Erythroblast (primary cell): ENCODE measurements around the gene BRME1.

Experiments
- DNase-seq, 2 experiments: peaks; one replicate each; lab custom pipeline; 2025; lab: John Stamatoyannopoulos, UW
- GATA1 ChIP-seq: IDR thresholded peaks from 2 replicates; pipeline ENCODE4 v1.6.1; 2011; ENCODE audit warnings: low read depth, mild to moderate bottlenecking, control low read depth, low read length, moderate library complexity
- POLR2A ChIP-seq: IDR thresholded peaks from 2 replicates; pipeline ENCODE4 v1.6.1; 2011; ENCODE audit warnings: mild to moderate bottlenecking, low read length

The BRME1 gene

GRCh38 chr19:13847407-13848339, 58.2 kb downstream of the BRME1 start:
- no peak for TF ChIP-seq GATA1
- TF ChIP-seq POLR2A = peak; percentile 67
- peak; percentile 92 to 95 for DNase-seq

DNA sequence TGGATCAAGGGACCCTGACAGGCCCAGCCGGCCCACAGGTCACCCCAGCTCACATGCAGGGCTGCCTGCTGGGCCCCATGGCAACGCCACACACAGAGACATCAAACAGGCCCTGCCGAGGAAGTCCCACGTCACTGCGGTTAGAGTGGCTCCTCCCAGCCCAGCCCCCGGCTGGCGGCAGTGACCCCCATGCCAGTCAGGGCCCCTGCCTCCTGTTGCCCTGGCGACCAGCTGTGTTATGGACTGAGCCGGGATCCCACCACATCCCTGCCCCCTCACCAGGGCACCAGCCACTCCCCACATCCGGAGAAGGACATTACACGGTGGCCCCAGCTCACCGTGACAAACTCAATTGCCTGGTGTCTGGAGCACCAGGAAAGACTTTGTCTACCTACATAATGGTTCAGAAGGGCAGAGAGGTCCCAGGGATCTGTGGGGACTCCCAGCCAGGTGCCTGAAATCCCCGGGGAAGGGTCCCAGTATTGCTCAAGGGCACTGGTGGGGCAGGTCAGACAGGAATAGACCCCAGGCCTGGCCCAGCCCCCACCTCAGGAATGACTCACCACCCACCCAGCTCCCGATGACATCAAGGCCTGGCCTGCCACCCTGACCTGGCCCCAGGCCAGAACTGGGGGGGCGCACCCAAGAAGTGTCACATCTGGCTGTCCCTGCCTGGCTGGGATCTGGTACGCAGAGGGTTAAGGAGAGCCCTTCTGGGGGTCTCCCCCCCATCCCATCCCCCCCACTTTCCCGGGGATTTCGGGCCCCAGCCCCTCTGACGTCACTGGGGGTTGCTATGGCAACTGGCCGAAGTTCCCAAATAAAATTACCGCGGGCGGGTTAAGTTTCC, 59.1 kb downstream of the BRME1 start:
- peak; percentile 92 to 96 for DNase-seq
- TF ChIP-seq GATA1 (no peak), POLR2A (peak; percentile 35)

DNA sequence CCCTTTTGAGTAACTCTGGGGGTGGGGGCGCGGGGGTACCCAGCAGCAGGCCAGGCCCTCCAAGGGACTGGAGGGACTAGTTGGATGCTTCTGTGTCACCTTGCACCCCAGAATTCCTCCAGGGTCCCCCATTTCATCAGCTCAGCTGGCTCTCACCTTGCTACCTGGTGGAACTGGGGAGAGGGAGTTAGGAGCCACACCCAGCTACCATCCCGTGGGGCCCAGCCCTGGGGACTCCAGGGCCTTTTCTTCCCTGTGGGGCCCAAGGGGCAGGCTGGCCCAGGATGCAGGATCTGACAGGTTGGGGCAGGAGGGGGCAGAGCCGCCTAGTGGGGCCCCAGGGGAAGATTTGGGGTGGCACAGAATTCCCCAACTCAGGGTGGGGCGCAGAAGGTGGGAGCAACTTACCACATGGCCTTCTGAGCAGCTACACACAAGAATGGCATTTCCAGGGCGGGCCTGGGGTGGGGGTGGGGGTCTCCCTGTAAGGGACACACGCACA, 61.7 kb downstream of the BRME1 start:
- TF ChIP-seq GATA1 = no peak
- DNase-seq = no peak

GRCh38 chr19:13843104-13843921, 62.6 kb downstream of the BRME1 start:
- TF ChIP-seq GATA1 (no peak), POLR2A (no peak)
- DNase-seq = no peak

DNA sequence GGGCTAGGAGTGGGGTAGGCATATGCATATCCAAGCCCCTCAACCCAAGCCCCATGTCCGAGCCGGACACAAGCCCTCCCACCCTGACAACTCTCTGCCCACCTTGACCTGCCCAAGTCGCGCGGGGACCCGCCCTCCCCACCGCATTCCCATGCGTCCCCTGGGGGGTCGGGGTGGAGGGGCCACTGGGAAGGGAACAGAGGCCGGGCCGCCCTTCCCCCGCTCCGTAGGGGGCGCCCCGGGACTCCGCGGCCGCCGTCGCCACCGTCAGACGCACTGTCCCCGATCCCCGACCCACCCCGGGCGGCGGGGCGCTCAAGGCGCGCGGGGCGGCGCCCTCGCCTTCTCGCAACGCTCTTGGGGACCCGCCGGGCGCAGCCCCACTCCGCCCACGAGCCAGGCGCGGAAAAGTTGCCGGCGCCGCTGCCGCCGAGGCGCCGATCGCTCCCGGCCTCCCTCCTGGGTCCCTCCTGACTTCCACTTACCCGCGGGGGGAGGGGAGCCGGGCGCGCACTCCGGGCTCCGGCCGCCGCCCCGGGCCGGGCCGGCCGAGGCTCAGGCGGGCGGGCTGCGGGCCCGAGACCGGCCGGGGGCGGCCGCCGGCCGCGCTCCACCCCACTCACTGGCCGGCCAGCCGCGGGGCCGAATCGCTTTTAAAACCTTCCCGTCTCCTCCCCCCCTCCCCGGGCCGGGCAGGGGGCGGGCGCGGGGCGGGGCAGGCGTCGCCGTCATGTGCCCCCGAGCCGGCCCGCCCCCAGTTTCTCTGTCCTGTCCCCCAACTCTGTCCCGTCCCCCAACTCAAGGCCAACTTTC, 63.4 kb downstream of the BRME1 start:
- DNase-seq = peak; percentile 78 to 87
- peak; percentile 80 for TF ChIP-seq POLR2A
- no peak for TF ChIP-seq GATA1

GRCh38 chr19:13841962-13842290, 64.0 kb downstream of the BRME1 start:
- peak; percentile 56 to 69 for DNase-seq

DNA sequence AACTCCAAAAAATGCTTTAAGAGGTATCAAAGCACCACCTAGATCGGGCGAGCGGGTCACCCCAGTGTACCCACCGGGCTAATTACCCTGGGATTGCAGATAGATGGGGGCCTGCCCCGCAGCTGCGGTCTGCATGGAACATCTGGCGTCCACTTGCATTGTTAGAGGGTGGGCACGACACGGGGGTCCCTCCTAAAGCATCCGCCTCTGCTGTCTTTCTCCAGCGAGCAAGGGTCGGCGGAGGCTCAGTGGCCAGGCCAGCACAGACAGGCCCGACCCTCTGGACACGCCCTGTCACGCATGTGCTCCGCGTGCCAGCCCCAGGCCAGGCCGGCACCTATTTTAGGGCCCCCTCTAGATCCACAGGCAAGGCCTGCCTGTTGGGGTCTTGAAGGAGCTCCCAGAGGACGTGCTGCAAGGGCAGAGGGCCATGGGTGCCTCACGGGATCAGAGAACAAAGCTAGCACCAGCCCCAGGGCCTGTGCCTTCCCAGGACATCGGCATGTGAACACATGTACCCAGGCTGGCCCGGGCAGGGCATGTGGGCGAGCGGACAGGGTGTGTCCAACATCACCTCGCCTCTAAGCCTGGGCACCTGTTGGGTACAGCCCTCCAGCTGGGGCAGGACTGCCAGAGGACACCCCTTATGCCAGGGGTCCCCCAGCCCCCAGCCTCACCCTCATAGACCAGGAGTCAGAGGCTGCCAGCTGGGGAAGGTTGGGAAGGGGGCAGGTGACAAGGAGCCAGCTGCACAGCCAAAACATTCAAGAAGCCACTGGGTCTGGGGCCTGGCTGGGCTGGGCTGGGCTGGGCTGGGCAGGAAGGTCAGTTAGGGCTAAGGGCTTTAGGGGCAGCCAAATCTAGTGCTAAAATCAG, 64.6 kb downstream of the BRME1 start:
- TF ChIP-seq GATA1 (no peak), POLR2A (peak; percentile 90)
- DNase-seq = peak in 1 of 2 experiments; percentile 53

More at GRCh38 chr19:13841962-13842290, 64.0 kb downstream of the BRME1 start:
- no peak for TF ChIP-seq GATA1
- TF ChIP-seq POLR2A = no peak

DNA sequence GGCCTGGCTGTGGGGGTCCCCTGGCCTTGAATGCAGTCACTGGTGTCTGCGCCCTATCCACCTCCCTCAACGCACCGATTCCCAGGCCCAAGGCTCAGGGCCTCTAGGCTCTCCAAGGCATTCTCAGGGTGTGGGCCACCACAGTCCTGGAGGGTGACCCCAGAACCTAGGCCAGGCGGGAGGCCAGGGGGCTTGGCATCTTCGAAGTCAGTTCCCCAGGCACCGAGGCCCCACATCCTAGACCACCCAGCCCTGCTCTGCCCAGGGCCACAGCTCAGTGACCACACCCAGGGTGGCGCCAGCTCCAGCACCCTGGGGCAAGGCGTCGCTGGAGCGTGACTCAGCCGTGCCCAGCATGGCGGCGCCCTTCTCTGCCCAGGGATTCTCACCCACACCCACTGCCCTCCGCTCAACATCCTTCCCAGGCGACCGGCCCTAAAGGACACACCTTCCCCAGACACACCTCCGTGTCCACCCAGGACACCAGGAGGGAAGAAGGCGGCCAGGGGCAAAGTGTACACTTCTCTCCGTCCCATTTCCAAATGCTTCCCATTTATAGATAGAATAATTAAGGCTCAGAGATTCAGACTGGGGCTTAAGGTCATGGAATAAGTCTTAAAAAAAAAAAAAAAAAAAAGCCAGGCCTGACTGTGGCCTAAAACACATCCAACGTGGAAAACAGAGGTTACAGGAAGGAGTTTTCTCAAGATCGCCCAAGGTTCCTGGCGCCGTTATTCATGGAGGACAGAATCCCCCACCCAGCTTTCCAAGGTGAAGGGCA, 65.4 kb downstream of the BRME1 start:
- peak; percentile 50 to 66 for DNase-seq
- TF ChIP-seq GATA1 = no peak
- TF ChIP-seq POLR2A = peak; percentile 83

- no peak for DNase-seq
These were observed 66.0 kb downstream of the BRME1 start for GRCh38 chr19:13839938-13840304.

DNA sequence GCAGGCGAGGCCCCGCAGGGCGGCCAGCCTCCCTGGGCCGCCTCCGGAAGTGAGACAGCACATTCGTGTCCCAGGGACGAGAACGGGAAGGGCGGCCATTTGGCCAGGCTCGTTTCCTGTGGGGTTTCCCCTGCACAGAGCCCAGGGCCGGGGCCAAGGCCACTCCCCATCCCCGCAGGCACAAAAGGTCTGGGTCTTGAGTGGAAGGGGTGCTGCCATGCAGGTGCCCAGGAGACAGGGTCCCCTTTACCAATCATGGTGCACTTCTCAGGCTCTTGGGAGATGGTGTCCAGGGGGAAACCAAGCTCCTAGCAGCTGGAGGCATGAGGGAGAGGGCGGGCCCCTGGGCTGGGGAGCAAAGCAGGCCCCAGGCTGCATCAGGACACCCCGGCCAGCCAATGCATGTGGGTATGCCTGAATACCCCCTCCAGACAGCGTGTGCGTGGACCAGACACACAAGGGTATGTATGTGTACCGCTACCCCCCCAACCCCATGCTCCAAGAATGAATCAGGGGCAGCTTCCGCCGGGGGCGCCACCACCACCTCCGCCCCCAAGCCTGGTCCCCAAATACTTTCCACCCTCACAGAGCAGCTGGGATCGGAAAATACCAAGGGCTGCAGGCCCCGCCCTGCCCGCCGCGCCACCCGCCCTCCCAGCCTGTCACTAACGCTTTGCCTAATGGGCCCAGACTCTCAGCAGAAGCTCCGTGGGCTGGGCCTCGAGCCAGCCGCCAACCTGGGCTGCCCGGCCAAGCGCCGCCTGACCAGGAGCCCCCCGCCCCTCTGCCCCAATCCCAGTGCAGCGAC, 66.6 kb downstream of the BRME1 start:
- DNase-seq = peak; percentile 88 to 90
- TF ChIP-seq POLR2A (peak; percentile 78), GATA1 (no peak)

More at GRCh38 chr19:13839938-13840304, 66.0 kb downstream of the BRME1 start:
- TF ChIP-seq POLR2A (no peak), GATA1 (no peak)
